Uterus (tissue), 2 donors: Measurements from ENCODE around the gene ULK4.

Source experiments
- CTCF ChIP-seq, 4 experiments: fragments of 200-600 bp in 2 of 4; fragments of 450-650 bp in 2 of 4; sonication (generic) in 2 of 4; IDR thresholded peaks; one replicate each; pipeline ENCODE4 v1.5.1; 2016 to 2019; ENCODE audit warnings: antibody characterized with exemption in 4 of 4, mild to moderate bottlenecking in 2 of 4, moderate library complexity in 1 of 4
- POLR2A ChIP-seq, 2 donors: fragments of 450-650 bp; IDR thresholded peaks; one replicate each; pipeline ENCODE4 v1.6.1; 2016; ENCODE audit warnings: antibody characterized with exemption in 2 of 2, mild to moderate bottlenecking in 1 of 2, moderate library complexity in 1 of 2

- TF ChIP-seq CTCF (IDR thresholded peaks at IDR 0.05) (no peak), POLR2A (IDR thresholded peaks at IDR 0.05) (no peak)
These were observed 353.6 kb downstream of the ULK4 start for GRCh38 chr3:41608347-41608746.
